PC-3 (cell line): Measurements from ENCODE around the gene AZI2. TPM values are rescaled to one million over a fixed set of nuclear protein-coding genes. Genes with fewer than 3 reads are reported as not detected.
A peak's percentile ranks its signal among the peaks of the same experiment; 100 is the strongest.

Experiments used
- ATAC-seq: fragments of 200-7000 bp; cut with Tn5 transposase; 2 replicates; pipeline ENCODE4 v1.9.1; 2020; ENCODE audit warnings: mild to moderate bottlenecking, moderate library complexity
- BruUV-seq: library from RNA; stranded (reverse); fragments of 400-500 nt; replicated peaks from 2 replicates; lab custom pipeline; 2021; lab: Mats Ljungman, UMichigan
- CTCF ChIA-PET: fragments of 300-600 bp; sonication (Branson Sonifier 250); formaldehyde crosslinking; loops from one replicate; lab custom pipeline; 2022; ENCODE audit warnings: antibody characterized with exemption; lab: Charles Lee
- POLR2A ChIA-PET: fragments of 300-600 bp; sonication (Branson Sonifier 250); formaldehyde crosslinking; loops from one replicate; lab custom pipeline; 2022; ENCODE audit warnings: antibody characterized with exemption; ENCODE audit not compliant: unreplicated experiment; lab: Charles Lee
- DNase-seq: peaks from one replicate; pipeline ENCODE4 v3.0.0-alpha.2; 2015
- H2AFZ ChIP-seq: fragments of 300-600 bp; sonication (generic); 2 replicates; pipeline ENCODE4 v1.6.0; 2016; ENCODE audit warnings: antibody characterized with exemption, low read length
- H3F3A ChIP-seq: fragments of 300-600 bp; sonication (generic); one replicate; pipeline ENCODE4 v1.6.0; 2017; ENCODE audit warnings: antibody characterized with exemption, low read length, control low read depth, mild to moderate bottlenecking; ENCODE audit not compliant: unreplicated experiment
- H3K27ac ChIP-seq: fragments of 300-600 bp; sonication (generic); 2 replicates; pipeline ENCODE4 v1.5.1; 2016; ENCODE audit warnings: mild to moderate bottlenecking, low read length
- H3K27me3 ChIP-seq: fragments of 300-600 bp; sonication (generic); 2 replicates; pipeline ENCODE4 v1.6.1; 2016; ENCODE audit warnings: low read length, mixed read lengths
- H3K36me3 ChIP-seq: fragments of 300-600 bp; sonication (generic); 2 replicates; pipeline ENCODE4 v1.6.1; 2016; ENCODE audit warnings: low read depth, mixed run types, low read length, mixed read lengths
- H3K4me1 ChIP-seq: fragments of 300-600 bp; sonication (generic); 2 replicates; pipeline ENCODE4 v1.5.1; 2016; ENCODE audit warnings: low read length; ENCODE audit not compliant: insufficient read depth
- H3K4me2 ChIP-seq: fragments of 300-600 bp; sonication (generic); 2 replicates; pipeline ENCODE4 v1.6.0; 2016; ENCODE audit warnings: low read length
- H3K4me3 ChIP-seq: fragments of 300-600 bp; sonication (generic); 2 replicates; pipeline ENCODE4 v1.5.1; 2016; ENCODE audit warnings: mild to moderate bottlenecking, low read length, mixed read lengths
- H3K79me2 ChIP-seq: fragments of 300-600 bp; sonication (generic); 2 replicates; pipeline ENCODE4 v1.6.1; 2017; ENCODE audit warnings: low read length, mixed read lengths
- H3K9ac ChIP-seq: fragments of 300-600 bp; sonication (generic); 2 replicates; pipeline ENCODE4 v1.6.0; 2016; ENCODE audit warnings: mild to moderate bottlenecking, low read length
- H3K9me2 ChIP-seq: fragments of 300-600 bp; sonication (generic); replicated peaks from 2 replicates; pipeline ENCODE4 v1.6.1; 2016; ENCODE audit warnings: mixed run types, low read length, mixed read lengths
- H3K9me3 ChIP-seq: fragments of 300-600 bp; sonication (generic); 2 replicates; pipeline ENCODE4 v1.6.1; 2016; ENCODE audit warnings: low read length, mixed read lengths
- H4K20me1 ChIP-seq: fragments of 300-600 bp; sonication (generic); 2 replicates; pipeline ENCODE4 v1.6.1; 2016; ENCODE audit warnings: low read length, mixed read lengths
- EZH2 ChIP-seq: fragments of 300-600 bp; sonication (generic); IDR thresholded peaks from one replicate; pipeline ENCODE4 v1.6.1; 2017; ENCODE audit warnings: antibody characterized with exemption, mild to moderate bottlenecking, low read length; ENCODE audit not compliant: unreplicated experiment
- EZH2phosphoT487 ChIP-seq: fragments of 300-600 bp; sonication (generic); IDR thresholded peaks from 2 replicates; pipeline ENCODE4 v1.6.1; 2018; ENCODE audit warnings: mild to moderate bottlenecking, antibody characterized with exemption, low read length, borderline replicate concordance
- intact Hi-C: fragments of 100-400 bp; cut with micrococcal nuclease; formaldehyde crosslinking; loops from 2 replicates; pipeline ENCODE4 v1.9.0; 2023
- total RNA-seq: library from RNA; depleted of rRNA; stranded (reverse); fragments of >200 nt; gene quantifications from 2 replicates; pipeline ENCODE4 v1.2.3, GENCODE V29; 2014
- TF ChIP-seq, protein P1 (sequence below): fragments of 300-600 bp; sonication (generic); conservative IDR thresholded peaks from 2 replicates; pipeline ENCODE4 v1.5.1; 2017; ENCODE audit warnings: antibody characterized with exemption, low read depth, mild to moderate bottlenecking, low read length

AZI2 gene
- total RNA-seq, 1 experiment from 2014 or later: 40.4 TPM

DNA sequence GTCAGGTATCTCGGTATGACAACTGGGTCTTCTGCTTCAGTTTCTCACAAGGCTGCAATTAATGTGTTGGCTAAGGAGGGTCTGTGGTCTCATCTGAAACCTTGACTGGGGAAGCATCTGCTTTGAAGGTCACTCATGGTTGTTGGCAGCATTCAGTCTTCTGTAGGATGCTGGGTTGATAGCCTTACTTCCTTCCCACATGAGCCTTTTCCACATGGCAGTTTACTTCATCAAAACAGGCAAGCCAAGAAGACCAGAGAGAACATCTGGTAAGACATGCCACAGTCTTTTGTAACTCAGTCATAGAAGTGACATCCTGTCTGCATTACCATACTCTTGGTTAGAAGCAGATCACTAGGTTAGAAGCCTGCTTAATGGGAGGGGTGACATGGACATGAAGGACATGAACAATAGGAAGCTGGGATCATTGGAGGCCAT is 57.7 kb downstream of the AZI2 start:
- Histone ChIP-seq H3K4me1 (no peaks in the 10 kb centered on the region), H4K20me1 (no peaks in the 10 kb centered on the region), H3K9ac (no peak overlapping the region), H3K79me2 (no peaks in the 10 kb centered on the region), H3K4me3 (no peak overlapping the region), H3K9me3 (no peaks in the 10 kb centered on the region), H2AFZ (no peak overlapping the region), H3K27ac (no peak overlapping the region), H3F3A (no peaks in the 10 kb centered on the region), H3K4me2 (no peak overlapping the region), H3K9me2 (no peaks in the 10 kb centered on the region), H3K27me3 (no peaks in the 10 kb centered on the region), H3K36me3 (peaks cover 10% of the 10 kb centered on the region)
- ATAC-seq: no peak
- DNase-seq: no peak
- ChIA-PET CTCF (no interaction called here), POLR2A (no interaction called here)
- intact Hi-C loops: no loop called here
- TF ChIP-seq, protein P1, sequence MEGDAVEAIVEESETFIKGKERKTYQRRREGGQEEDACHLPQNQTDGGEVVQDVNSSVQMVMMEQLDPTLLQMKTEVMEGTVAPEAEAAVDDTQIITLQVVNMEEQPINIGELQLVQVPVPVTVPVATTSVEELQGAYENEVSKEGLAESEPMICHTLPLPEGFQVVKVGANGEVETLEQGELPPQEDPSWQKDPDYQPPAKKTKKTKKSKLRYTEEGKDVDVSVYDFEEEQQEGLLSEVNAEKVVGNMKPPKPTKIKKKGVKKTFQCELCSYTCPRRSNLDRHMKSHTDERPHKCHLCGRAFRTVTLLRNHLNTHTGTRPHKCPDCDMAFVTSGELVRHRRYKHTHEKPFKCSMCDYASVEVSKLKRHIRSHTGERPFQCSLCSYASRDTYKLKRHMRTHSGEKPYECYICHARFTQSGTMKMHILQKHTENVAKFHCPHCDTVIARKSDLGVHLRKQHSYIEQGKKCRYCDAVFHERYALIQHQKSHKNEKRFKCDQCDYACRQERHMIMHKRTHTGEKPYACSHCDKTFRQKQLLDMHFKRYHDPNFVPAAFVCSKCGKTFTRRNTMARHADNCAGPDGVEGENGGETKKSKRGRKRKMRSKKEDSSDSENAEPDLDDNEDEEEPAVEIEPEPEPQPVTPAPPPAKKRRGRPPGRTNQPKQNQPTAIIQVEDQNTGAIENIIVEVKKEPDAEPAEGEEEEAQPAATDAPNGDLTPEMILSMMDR: no peak
- TF ChIP-seq EZH2phosphoT487 (no peak), EZH2 (no peak)
- no TSS peak for BruUV-seq

DNA sequence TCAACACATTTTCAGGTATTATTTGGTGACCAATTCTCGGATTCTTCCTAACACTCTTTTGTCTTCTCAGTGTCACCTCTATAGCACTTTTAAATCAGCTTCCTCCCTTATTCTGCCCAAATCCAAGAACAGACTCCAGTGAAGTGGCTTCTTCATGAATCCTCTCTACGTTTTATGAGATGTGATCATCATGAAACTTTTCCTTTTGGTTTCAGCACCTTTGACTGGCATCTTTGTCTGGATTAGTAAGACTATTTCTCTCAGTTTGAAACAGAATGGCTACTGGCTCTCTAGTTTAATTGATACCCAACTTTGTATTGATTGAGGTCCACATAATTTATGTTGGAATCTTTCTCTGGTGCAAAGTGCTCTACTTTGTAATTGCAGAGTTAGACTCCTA is 61.6 kb downstream of the AZI2 start:
- DNase-seq (no peak), ATAC-seq (no peak)
- TF ChIP-seq, protein P1: no peak
- TF ChIP-seq EZH2phosphoT487: no peak
- TF ChIP-seq EZH2: no peak
- no peaks in the 10 kb centered on the region for H3F3A ChIP-seq
- no peak overlapping the region for H3K9ac ChIP-seq
- intact Hi-C loops: loop anchor here (2.0 to 10.0 kb wide), 4 partner anchors 46 to 372 kb away; partner anchors contain the start of gene CMC1
- H3K9me3 ChIP-seq: no peaks in the 10 kb centered on the region
- no peaks in the 10 kb centered on the region for H3K27me3 ChIP-seq
- H3K36me3 ChIP-seq: peaks cover 10% of the 10 kb centered on the region
- no peak overlapping the region for H3K27ac ChIP-seq
- no peak overlapping the region for H3K4me3 ChIP-seq
- H3K4me1 ChIP-seq: no peaks in the 10 kb centered on the region
- BruUV-seq: no TSS peak
- POLR2A ChIA-PET: interaction anchor here (0.6 kb wide), 1 partner anchor 460 kb away, joined by 5 read pairs; no protein-coding TSS in a partner anchor
- H3K79me2 ChIP-seq: no peaks in the 10 kb centered on the region
- no peak overlapping the region for H3K4me2 ChIP-seq
- H4K20me1 ChIP-seq: no peaks in the 10 kb centered on the region
- no peaks in the 10 kb centered on the region for H3K9me2 ChIP-seq
- CTCF ChIA-PET: interaction anchor here (0.5 kb wide), 1 partner anchor 818 kb away, joined by 5 read pairs; no protein-coding TSS in a partner anchor
- no peak overlapping the region for H2AFZ ChIP-seq

DNA sequence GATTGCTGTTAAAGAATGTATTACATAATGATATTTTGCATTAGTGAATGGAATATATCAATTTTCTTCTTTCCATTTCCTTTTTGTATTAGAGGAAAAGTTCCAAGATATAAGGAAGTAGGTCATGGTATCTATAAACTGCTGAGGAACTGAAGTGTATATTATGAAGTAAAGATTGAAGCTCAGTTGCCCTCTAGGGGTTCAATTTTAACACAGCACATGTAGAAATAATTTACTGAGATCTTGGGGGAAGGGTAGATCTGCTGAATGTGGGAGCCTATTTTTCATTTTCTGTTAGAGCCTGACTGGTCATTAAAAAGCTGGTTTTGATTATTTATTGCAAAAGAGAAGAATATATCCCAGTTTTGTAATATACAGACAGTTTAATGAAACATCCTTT is 62.0 kb downstream of the AZI2 start:
- no peak overlapping the region for H3K9ac ChIP-seq
- intact Hi-C loops: loop anchor here (1.0 to 10.0 kb wide), 7 partner anchors 46 to 574 kb away; partner anchors contain the start of gene CMC1
- H3K4me2 ChIP-seq: no peak overlapping the region
- H3K27me3 ChIP-seq: no peaks in the 10 kb centered on the region
- H3F3A ChIP-seq: no peaks in the 10 kb centered on the region
- no peak overlapping the region for H3K27ac ChIP-seq
- peak; percentile 68 for DNase-seq
- H3K4me3 ChIP-seq: no peak overlapping the region
- TF ChIP-seq, protein P1: peak; percentile 85
- no peak for TF ChIP-seq EZH2
- H4K20me1 ChIP-seq: no peaks in the 10 kb centered on the region
- no peaks in the 10 kb centered on the region for H3K9me3 ChIP-seq
- H3K36me3 ChIP-seq: peaks cover 10% of the 10 kb centered on the region
- no peaks in the 10 kb centered on the region for H3K9me2 ChIP-seq
- ChIA-PET POLR2A (interaction anchor here (0.6 kb wide), 1 partner anchor 460 kb away, joined by 5 read pairs; no protein-coding TSS in a partner anchor), CTCF (interaction anchor here (0.5 to 0.6 kb wide), 2 partner anchors 700 to 817 kb away, joined by 5 to 9 read pairs; no protein-coding TSS in a partner anchor)
- no peaks in the 10 kb centered on the region for H3K79me2 ChIP-seq
- H2AFZ ChIP-seq: no peak overlapping the region
- no peaks in the 10 kb centered on the region for H3K4me1 ChIP-seq
- peak; percentile 98 for ATAC-seq
- BruUV-seq: no TSS peak
